Mucosa of gallbladder (tissue), 1 donor: ENCODE measurements around the gene TMEM176B. TPM values are rescaled to one million over a fixed set of nuclear protein-coding genes. Genes with fewer than 3 reads are reported as not detected.
A peak's percentile ranks its signal among the peaks of the same experiment; 100 is the strongest.
"Not testable (repeated sequence)": the region's sequence is repeated elsewhere in the genome, so short reads cannot be mapped to it uniquely, and the experiment has no call there.

Experiments
- DNase-seq: peaks from one replicate; pipeline ENCODE4 v3.0.0-alpha.2; 2020; ENCODE audit warnings: low spot score
- total RNA-seq: library from RNA; stranded (reverse); gene quantifications from one replicate; pipeline ENCODE4 v1.2.1, GENCODE V29; 2021
- donor health status: DM: no; HTN: no; CAD: no.

The TMEM176B gene
- total RNA-seq, 1 donor from 2014 or later = 304 TPM

DNA sequence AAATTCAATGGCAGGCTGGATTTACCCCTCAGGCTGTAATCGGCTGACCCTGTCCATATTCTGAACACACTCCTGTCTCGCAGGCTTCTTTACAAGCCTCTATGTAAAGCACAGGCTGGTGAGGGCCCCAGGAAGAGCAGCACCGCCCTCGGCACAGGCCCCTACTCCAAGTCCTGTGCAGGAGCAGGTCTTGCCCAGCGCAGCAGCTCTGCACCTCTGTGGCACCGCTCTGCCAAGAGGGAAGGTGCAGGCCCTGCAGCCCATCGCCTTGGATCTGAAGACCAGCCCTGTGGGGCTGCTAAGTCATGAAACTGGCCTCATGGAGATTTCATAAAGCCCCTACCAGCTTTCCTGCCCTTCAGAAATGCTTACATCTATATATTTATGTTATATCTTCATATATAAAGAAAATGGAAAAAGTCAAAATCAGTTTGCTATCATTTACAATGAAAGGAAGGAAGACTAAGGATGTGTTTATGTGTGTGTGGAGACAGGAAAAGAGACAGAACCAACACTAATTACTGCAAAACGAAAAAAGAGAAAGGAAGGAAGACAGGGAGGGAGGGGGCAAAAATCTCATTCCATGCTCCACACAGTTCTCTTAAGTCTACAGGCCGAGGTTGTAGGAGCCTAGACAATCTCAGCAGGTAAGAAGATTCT is 9.6 kb downstream of the TMEM176B start:
- no peak for DNase-seq

- DNase-seq = peak; percentile 28
These were observed 11.5 kb downstream of the TMEM176B start for GRCh38 chr7:150788474-150789269.

- peak; percentile 54 for DNase-seq
These were observed 12.6 kb downstream of the TMEM176B start for GRCh38 chr7:150787321-150788281.

GRCh38 chr7:150784954-150785353 is 15.2 kb downstream of the TMEM176B start:
- DNase-seq = peak; percentile 46

DNA sequence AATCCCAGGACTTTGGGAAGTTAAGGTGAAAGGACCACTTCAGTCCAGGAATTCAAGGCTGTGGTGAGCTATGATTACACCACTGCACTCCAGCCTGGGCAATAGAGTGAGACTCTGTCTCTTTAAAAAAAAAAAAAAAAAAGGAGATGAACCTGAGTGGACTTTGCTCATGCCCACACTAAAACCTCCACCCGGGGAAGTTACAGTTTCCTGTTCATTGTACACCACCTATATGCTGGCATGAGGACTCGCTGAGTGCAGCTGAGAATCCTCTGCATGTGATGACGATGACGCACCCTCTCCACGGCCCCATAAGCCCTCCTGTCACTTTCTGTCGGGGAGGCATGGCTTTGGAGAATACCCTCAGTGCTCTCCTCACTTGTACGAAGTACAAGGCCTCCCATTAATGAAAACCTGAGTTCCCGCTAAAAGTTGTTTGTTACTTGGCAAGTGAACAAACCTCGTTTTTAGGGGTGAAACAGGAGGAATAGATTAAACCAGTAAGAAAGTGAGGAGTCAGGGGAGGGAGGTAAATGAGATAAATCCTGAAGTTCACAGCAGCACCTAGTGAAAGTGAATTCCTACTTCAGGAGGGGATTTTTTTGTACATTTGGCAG is 15.9 kb downstream of the TMEM176B start:
- DNase-seq = peak; percentile 75

- DNase-seq = no peak
These were observed 18.2 kb downstream of the TMEM176B start for GRCh38 chr7:150781961-150782360.

DNA sequence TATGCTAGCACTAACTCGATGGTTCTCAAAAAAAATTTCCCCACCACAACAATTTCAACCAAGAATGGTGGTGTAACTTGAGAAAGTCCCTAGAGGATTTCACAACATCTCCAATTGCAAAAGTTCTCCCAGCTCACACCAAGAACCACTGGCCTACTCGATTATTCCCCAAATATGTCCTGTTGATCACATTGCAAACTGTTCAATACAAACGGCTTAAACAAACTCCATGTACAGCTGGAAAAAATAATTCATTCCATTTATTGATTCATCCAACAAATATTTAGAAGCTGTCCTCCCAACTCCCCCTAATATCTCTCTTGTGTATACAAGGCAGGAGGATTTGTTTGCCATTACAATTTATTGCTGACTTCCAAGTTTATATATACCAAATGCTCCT is 19.1 kb downstream of the TMEM176B start:
- no peak for DNase-seq

DNA sequence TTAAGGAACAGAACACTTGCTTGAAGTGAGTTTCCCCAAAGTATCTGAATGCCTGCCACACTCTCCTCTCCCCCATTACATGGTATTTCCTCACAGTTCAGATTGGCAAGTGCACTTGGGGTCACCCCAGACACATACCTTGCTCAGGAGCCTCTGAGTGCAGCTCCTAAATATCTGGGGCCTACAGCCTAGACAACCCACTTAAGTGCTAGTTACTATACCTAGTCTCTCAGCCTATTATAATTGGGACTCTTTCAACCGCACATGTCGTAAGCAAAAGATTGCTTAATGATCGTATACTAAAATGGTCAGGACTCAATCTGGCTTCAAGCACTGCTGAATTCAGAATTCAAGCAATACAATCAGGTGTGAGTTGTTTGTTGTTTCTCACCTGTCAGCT is 19.9 kb downstream of the TMEM176B start:
- DNase-seq = no peak

- DNase-seq = peak; percentile 89
These were observed 21.3 kb downstream of the TMEM176B start for GRCh38 chr7:150778738-150779301.

DNA sequence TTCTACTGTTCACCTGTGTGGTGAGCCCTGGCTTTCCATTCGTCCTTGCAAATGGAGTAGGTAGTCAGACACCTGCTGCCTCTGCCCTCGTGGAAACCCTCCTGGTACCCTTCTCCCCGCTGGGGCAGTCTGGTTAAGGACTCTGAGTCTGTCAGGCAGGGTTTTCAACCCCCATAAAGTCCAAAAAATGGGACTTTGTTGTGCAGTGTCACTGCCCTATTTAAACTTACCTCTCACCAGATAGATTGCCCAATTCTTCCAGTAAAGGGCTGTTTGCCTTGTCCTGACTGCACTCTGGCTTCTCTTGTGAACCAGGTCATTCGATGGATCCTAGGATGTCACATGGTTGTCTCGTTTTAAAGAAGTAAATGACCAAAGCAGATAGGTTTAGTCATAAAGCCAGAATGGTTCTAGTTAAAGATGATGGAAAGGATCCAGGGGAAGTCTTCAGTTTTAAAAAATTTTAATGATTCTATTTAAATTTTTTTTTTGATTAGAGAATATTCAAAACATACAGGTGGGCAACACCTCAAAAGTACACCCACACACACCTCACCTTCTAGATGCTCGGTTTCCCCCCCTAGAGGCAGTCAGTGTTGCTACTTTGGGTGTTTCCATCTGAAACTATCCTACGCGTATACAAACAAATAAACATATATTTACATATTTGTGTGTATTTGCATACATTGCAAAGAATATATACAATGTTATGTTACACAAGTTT is 22.0 kb downstream of the TMEM176B start:
- DNase-seq = no peak

GRCh38 chr7:150774131-150774530 is 26.0 kb downstream of the TMEM176B start:
- not testable (repeated sequence) for DNase-seq

- DNase-seq = no peak
These were observed 30.4 kb downstream of the TMEM176B start for GRCh38 chr7:150769768-150770167.

DNA sequence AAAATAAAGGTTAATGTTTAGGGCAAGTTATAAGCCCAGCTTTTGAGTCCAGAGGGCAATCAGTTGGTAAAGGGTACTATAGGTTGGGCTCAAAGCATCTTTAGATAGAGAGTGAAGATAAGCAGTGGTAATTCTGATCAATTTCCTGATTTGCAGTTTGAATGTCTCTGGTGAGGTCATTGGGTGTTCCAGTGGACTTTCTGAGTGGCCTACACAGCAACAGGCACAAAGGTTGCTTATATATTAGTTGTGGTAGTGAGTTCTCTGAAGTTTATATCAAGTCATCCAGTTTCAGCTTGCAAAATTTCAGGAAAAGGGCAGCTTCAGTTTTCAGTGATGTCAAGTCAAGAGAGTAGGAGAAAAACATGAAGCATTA is 33.8 kb downstream of the TMEM176B start:
- no peak for DNase-seq

- no peak for DNase-seq
These were observed 40.7 kb downstream of the TMEM176B start for GRCh38 chr7:150759479-150759878.

DNA sequence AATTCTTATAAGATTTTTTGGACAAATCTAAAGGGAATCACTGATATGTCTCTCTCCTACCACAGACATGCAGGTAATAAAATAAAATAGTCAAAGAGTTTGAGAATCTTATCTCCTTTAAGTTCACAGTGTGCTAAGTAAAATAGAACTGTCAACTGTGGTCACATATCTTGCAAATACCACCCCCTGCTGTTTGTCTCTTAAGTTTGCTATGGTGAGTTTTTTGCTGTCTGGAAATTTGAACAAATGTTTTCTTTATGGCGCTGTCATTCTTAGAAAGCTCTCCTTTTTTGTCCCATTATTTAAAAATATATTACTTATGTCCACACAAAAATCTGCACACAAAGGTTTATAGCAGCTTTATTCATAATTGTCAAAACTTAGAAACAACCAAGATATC is 43.3 kb downstream of the TMEM176B start:
- no peak for DNase-seq

GRCh38 chr7:150756166-150756565 is 44.0 kb downstream of the TMEM176B start:
- DNase-seq = no peak

- no peak for DNase-seq
These were observed 44.6 kb downstream of the TMEM176B start for GRCh38 chr7:150755473-150756099.

- no peak for DNase-seq
These were observed 45.2 kb downstream of the TMEM176B start for GRCh38 chr7:150754951-150755350.

GRCh38 chr7:150753826-150754603 is 46.1 kb downstream of the TMEM176B start:
- no peak for DNase-seq
